ENCODE results near the gene CRYBG2.

GRCh38 chr1:26403656-26404055 is 49.7 kb upstream of the CRYBG2 start:
- TF ChIP-seq, protein P1, sequence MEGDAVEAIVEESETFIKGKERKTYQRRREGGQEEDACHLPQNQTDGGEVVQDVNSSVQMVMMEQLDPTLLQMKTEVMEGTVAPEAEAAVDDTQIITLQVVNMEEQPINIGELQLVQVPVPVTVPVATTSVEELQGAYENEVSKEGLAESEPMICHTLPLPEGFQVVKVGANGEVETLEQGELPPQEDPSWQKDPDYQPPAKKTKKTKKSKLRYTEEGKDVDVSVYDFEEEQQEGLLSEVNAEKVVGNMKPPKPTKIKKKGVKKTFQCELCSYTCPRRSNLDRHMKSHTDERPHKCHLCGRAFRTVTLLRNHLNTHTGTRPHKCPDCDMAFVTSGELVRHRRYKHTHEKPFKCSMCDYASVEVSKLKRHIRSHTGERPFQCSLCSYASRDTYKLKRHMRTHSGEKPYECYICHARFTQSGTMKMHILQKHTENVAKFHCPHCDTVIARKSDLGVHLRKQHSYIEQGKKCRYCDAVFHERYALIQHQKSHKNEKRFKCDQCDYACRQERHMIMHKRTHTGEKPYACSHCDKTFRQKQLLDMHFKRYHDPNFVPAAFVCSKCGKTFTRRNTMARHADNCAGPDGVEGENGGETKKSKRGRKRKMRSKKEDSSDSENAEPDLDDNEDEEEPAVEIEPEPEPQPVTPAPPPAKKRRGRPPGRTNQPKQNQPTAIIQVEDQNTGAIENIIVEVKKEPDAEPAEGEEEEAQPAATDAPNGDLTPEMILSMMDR (conservative IDR thresholded peaks at IDR 0.05) = no peak
- TF ChIP-seq ZFX (IDR thresholded peaks at IDR 0.05) = no peak

Measured in C4-2B (cell line).